ENCODE data around the gene C1QTNF7.

Gene C1QTNF7

DNA sequence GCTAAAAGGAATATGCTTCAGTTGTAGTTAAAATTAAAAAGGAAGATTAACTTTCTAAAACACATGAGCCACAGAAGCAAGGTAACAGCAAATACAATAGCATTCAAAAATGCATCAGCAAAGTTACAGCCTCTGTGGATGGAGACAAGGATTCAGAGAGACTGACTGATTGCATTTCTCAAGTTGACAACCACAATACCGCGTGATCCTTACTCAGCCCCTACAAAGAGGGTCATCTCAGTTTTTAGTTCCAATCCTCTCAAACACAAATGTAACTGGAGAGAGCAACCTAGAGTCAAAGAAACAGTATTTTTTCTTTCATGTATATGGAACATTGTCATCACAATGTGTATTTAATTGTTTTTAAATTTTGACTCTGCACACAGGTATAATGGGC is 14.2 kb upstream of the C1QTNF7 start:
- no peak overlapping the region for H3K27ac ChIP-seq (ENCODE audit: low read depth, low read length)
- no peaks in the 10 kb centered on the region for H4K20me1 ChIP-seq (ENCODE audit: control insufficient read depth, insufficient read depth, low read depth, low read length)
- no peaks in the 10 kb centered on the region for H3K9me3 ChIP-seq (ENCODE audit: control insufficient read depth, insufficient read depth, low read length)
- H3K4me1 ChIP-seq (ENCODE audit: control insufficient read depth, low read length), result peaks cover 56% of the 10 kb centered on the region
- H3K9me2 ChIP-seq (replicated peaks; ENCODE audit: control insufficient read depth, low read length), result no peaks in the 10 kb centered on the region
- no peaks in the 10 kb centered on the region for H3F3A ChIP-seq (ENCODE audit: control insufficient read depth, insufficient read depth)
- no peaks in the 10 kb centered on the region for H3K27me3 ChIP-seq (ENCODE audit: control insufficient read depth, low read length)
- H3K4me3 ChIP-seq (ENCODE audit: low read length), result no peak overlapping the region
- TF ChIP-seq EZH2phosphoT487 (IDR thresholded peaks at IDR 0.05; ENCODE audit: borderline replicate concordance, low read length), result no peak
- TF ChIP-seq, protein P1, sequence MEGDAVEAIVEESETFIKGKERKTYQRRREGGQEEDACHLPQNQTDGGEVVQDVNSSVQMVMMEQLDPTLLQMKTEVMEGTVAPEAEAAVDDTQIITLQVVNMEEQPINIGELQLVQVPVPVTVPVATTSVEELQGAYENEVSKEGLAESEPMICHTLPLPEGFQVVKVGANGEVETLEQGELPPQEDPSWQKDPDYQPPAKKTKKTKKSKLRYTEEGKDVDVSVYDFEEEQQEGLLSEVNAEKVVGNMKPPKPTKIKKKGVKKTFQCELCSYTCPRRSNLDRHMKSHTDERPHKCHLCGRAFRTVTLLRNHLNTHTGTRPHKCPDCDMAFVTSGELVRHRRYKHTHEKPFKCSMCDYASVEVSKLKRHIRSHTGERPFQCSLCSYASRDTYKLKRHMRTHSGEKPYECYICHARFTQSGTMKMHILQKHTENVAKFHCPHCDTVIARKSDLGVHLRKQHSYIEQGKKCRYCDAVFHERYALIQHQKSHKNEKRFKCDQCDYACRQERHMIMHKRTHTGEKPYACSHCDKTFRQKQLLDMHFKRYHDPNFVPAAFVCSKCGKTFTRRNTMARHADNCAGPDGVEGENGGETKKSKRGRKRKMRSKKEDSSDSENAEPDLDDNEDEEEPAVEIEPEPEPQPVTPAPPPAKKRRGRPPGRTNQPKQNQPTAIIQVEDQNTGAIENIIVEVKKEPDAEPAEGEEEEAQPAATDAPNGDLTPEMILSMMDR (IDR thresholded peaks at IDR 0.05; ENCODE audit: low read depth, low read length, poor library complexity, severe bottlenecking), result no peak
- H3K36me3 ChIP-seq (ENCODE audit: control insufficient read depth, low read length), result no peaks in the 10 kb centered on the region
- H3K79me2 ChIP-seq (ENCODE audit: control insufficient read depth, low read length), result no peaks in the 10 kb centered on the region
- H3K4me2 ChIP-seq (ENCODE audit: low read length), result no peak overlapping the region

DNA sequence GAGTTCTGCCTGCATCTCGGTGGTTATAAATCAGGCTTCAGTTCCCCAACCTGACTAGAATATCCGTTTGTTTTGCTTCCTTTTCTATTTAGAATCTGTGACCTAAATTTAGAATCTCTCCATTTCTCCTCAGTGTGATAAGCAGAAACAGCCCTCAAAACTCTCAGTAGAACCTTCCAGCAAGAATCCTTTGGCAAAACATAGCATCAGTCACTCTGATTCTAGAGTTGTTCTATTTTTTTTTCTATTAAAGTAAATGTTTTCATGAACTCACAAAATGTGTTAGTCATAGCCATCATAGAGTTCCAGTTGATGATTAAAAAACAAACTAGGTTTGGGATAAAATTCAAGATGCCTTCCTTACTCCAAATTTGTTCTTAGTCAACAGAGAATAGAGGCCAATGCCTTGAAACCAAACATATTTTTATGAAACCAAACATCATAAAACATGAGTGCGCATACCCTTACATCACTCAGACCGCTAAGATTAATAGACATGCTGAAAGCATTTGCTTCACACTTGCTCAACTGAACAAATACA is 13.2 kb upstream of the C1QTNF7 start:
- Histone ChIP-seq H3F3A (ENCODE audit: control insufficient read depth, insufficient read depth) (no peaks in the 10 kb centered on the region), H3K4me3 (ENCODE audit: low read length) (no peak overlapping the region), H3K9me2 (replicated peaks; ENCODE audit: control insufficient read depth, low read length) (no peaks in the 10 kb centered on the region), H3K4me1 (ENCODE audit: control insufficient read depth, low read length) (peaks cover 56% of the 10 kb centered on the region), H3K4me2 (ENCODE audit: low read length) (0 out of 2 replicates have a peak overlapping the region, but pooled peaks have one; percentile 15), H3K27ac (ENCODE audit: low read depth, low read length) (no peak overlapping the region), H3K9me3 (ENCODE audit: control insufficient read depth, insufficient read depth, low read length) (no peaks in the 10 kb centered on the region), H3K79me2 (ENCODE audit: control insufficient read depth, low read length) (no peaks in the 10 kb centered on the region), H3K36me3 (ENCODE audit: control insufficient read depth, low read length) (no peaks in the 10 kb centered on the region), H4K20me1 (ENCODE audit: control insufficient read depth, insufficient read depth, low read depth, low read length) (no peaks in the 10 kb centered on the region), H3K27me3 (ENCODE audit: control insufficient read depth, low read length) (no peaks in the 10 kb centered on the region)
- no peak for TF ChIP-seq EZH2phosphoT487 (IDR thresholded peaks at IDR 0.05; ENCODE audit: borderline replicate concordance, low read length)
- TF ChIP-seq, protein P1 (IDR thresholded peaks at IDR 0.05; ENCODE audit: low read depth, low read length, poor library complexity, severe bottlenecking), result no peak

DNA sequence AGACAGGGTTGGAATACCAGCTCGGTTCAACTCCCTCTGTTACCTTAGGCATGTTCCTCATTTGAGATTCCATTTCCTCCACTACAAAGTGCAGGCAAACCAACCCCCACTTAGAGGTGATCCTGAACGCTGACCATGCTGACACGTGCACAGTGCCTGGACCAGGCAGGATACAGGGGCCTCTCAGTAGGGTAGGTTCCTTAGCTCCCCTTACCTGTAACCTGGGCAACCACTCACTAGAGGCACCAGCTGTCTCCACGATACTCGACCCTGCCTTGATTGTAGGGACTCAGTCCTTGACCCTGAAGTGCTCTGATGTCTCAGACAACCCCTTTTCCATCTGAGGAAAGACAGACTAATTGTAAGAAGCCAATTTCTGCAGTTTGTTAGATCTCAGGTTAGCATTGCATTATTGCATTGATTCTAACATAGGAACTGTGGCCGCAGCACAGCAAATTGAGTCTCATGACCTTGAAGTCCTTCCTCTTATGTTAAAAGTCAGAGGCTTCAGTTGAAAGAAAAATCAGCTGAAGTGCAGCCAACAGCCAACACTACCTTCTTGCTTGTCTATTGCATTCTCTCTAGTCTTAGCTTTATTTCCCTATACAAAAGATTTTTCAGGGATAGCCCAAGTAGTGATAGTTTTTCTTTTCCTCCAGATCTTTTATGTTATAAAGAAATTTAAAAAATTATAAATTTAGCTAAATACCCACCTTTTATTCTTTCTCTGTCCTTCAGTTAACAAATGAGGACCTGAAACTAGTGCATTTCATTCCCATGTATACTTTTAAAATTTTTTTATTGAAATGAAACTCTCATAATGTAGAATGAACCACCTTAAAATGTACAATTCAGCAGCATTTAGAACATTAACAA is 11.2 kb upstream of the C1QTNF7 start:
- no peak for TF ChIP-seq EZH2phosphoT487 (IDR thresholded peaks at IDR 0.05; ENCODE audit: borderline replicate concordance, low read length)
- TF ChIP-seq, protein P1 (IDR thresholded peaks at IDR 0.05; ENCODE audit: low read depth, low read length, poor library complexity, severe bottlenecking), result no peak
- Histone ChIP-seq H3K4me3 (ENCODE audit: low read length) (no peak overlapping the region), H3F3A (ENCODE audit: control insufficient read depth, insufficient read depth) (no peaks in the 10 kb centered on the region), H4K20me1 (ENCODE audit: control insufficient read depth, insufficient read depth, low read depth, low read length) (no peaks in the 10 kb centered on the region), H3K27ac (ENCODE audit: low read depth, low read length) (no peak overlapping the region), H3K9me3 (ENCODE audit: control insufficient read depth, insufficient read depth, low read length) (no peaks in the 10 kb centered on the region), H3K9me2 (replicated peaks; ENCODE audit: control insufficient read depth, low read length) (no peaks in the 10 kb centered on the region), H3K4me1 (ENCODE audit: control insufficient read depth, low read length) (peaks cover 41% of the 10 kb centered on the region), H3K4me2 (ENCODE audit: low read length) (peak overlapping the region; percentile 14; the same call in 1 of the 2 replicates), H3K36me3 (ENCODE audit: control insufficient read depth, low read length) (no peaks in the 10 kb centered on the region), H3K27me3 (ENCODE audit: control insufficient read depth, low read length) (no peaks in the 10 kb centered on the region), H3K79me2 (ENCODE audit: control insufficient read depth, low read length) (no peaks in the 10 kb centered on the region)
